GM12878 (cell line): ENCODE results near the gene GPI. TPM values are rescaled to one million over a fixed set of nuclear protein-coding genes. Genes with fewer than 3 reads are reported as not detected.

Experiments
- ATAC-seq: fragments of 200-7000 bp; cut with Tn5 transposase; 3 replicates; pipeline ENCODE4 v1.9.1; 2020; ENCODE audit warnings: mild to moderate bottlenecking, moderate library complexity
- BruUV-seq: library from RNA; stranded (reverse); fragments of 400-500 nt; replicated peaks from 2 replicates; lab custom pipeline; 2021; lab: Mats Ljungman, UMichigan
- CTCF ChIA-PET: fragments of 300-600 bp; sonication (Branson Sonifier 250); formaldehyde crosslinking; extraction: SDS; loops from one replicate; lab custom pipeline; 2021; ENCODE audit warnings: inconsistent platforms; lab: Yijun Ruan, JAX
- POLR2A ChIA-PET: fragments of 350-600 bp; formaldehyde crosslinking; extraction: SDS; loops from one replicate; lab custom pipeline; 2021; ENCODE audit warnings: inconsistent platforms; lab: Charles Lee
- RAD21 ChIA-PET: fragments of 300-600 bp; sonication (Branson Sonifier 250); formaldehyde crosslinking; loops from one replicate; lab custom pipeline; 2023; ENCODE audit warnings: antibody characterized with exemption; ENCODE audit not compliant: unreplicated experiment; lab: Charles Lee
- SMC1A ChIA-PET: fragments of 300-600 bp; sonication (Branson Sonifier 250); formaldehyde crosslinking; loops from one replicate; lab custom pipeline; 2023; ENCODE audit not compliant: unreplicated experiment, uncharacterized antibody; lab: Charles Lee
- DNase-seq: peaks from one replicate; pipeline ENCODE4 v3.0.0-alpha.2; 2011; ENCODE audit warnings: low read depth, low spot score
- FAIRE-seq: peaks from 3 replicates; lab custom pipeline; 2011; peaks lifted over from hg19 to GRCh38; lab: Jason Lieb, UNC
- H2AFZ ChIP-seq: 2 replicates; pipeline ENCODE4 v1.6.0; 2011; ENCODE audit warnings: low read depth, low read length, control low read depth; ENCODE audit not compliant: control insufficient read depth
- H3K27ac ChIP-seq: 2 replicates; pipeline ENCODE4 v1.5.1; 2011; ENCODE audit warnings: control low read depth; ENCODE audit not compliant: control insufficient read depth, insufficient read depth
- H3K27me3 ChIP-seq, 2 experiments: replicated peaks in 1 of 2; 2 replicates each; pipeline versions ENCODE4 v1.6.0 to v1.6.1; 2011; ENCODE audit warnings: low read length in 1 of 2; ENCODE audit not compliant: control insufficient read depth in 2 of 2, insufficient read depth in 2 of 2
- H3K36me3 ChIP-seq, 2 experiments: 2 replicates each; pipeline ENCODE4 v1.5.1; 2011; ENCODE audit warnings: low read length in 1 of 2; ENCODE audit not compliant: control insufficient read depth in 2 of 2, insufficient read depth in 2 of 2
- H3K4me1 ChIP-seq: 2 replicates; pipeline ENCODE4 v1.6.1; 2011; ENCODE audit warnings: mild to moderate bottlenecking, low read length, moderate library complexity, mixed read lengths; ENCODE audit not compliant: control insufficient read depth, insufficient read depth
- H3K4me2 ChIP-seq: 2 replicates; pipeline ENCODE4 v1.6.0; 2011; ENCODE audit warnings: control low read depth; ENCODE audit not compliant: control insufficient read depth, insufficient read depth
- H3K4me3 ChIP-seq: fragments of 200-600 bp; sonication (generic); 2 replicates; pipeline ENCODE4 v1.5.1; 2016
- H3K79me2 ChIP-seq: 2 replicates; pipeline ENCODE4 v1.6.0; 2011; ENCODE audit warnings: low read length; ENCODE audit not compliant: control insufficient read depth, insufficient read depth
- H3K9ac ChIP-seq: 2 replicates; pipeline ENCODE4 v1.8.0; 2011; ENCODE audit warnings: low read length, control low read depth, mixed read lengths; ENCODE audit not compliant: control insufficient read depth, insufficient read depth
- H3K9me3 ChIP-seq: replicated peaks from 3 replicates; pipeline ENCODE4 v1.5.1; 2011; ENCODE audit warnings: mild to moderate bottlenecking, low read length; ENCODE audit not compliant: control insufficient read depth, insufficient read depth
- H4K20me1 ChIP-seq: 2 replicates; pipeline ENCODE4 v1.6.0; 2011; ENCODE audit not compliant: control insufficient read depth, insufficient read depth
- ATF3 ChIP-seq: IDR thresholded peaks from 2 replicates; pipeline ENCODE4 v1.6.1; 2011; ENCODE audit warnings: low read depth, mild to moderate bottlenecking, low read length, moderate library complexity, borderline replicate concordance; ENCODE audit errors: extremely low read depth
- CBX3 ChIP-seq: fragments of 200-600 bp; sonication (generic); IDR thresholded peaks from 2 replicates; pipeline ENCODE4 v1.6.1; 2016; ENCODE audit warnings: low read depth, borderline replicate concordance
- CHD4 ChIP-seq: fragments of 200-600 bp; sonication (generic); IDR thresholded peaks from 2 replicates; pipeline ENCODE4 v1.6.1; 2016; ENCODE audit warnings: mild to moderate bottlenecking
- E2F4 ChIP-seq: IDR thresholded peaks from 2 replicates; pipeline ENCODE4 v1.6.1; 2012; ENCODE audit warnings: low read depth, low read length, improper control_type of control experiment
- FOXK2 ChIP-seq: fragments of 450-650 bp; IDR thresholded peaks from 2 replicates; pipeline ENCODE4 v1.6.1; 2017; ENCODE audit warnings: mild to moderate bottlenecking, moderate library complexity
- LARP7 ChIP-seq: fragments of 450-650 bp; IDR thresholded peaks from 2 replicates; pipeline ENCODE4 v1.6.1; 2017; ENCODE audit warnings: mild to moderate bottlenecking
- NKRF ChIP-seq: fragments of 450-650 bp; conservative IDR thresholded peaks from 2 replicates; pipeline ENCODE4 v1.6.1; 2017; ENCODE audit warnings: mild to moderate bottlenecking, moderate library complexity
- PAX8 ChIP-seq: fragments of 450-650 bp; IDR thresholded peaks from 2 replicates; pipeline ENCODE4 v1.6.1; 2017; ENCODE audit warnings: mild to moderate bottlenecking, moderate library complexity
- SMAD5 ChIP-seq: IDR thresholded peaks from 2 replicates; pipeline ENCODE4 v1.6.1; 2016; ENCODE audit warnings: antibody characterized with exemption, low read depth
- STAT1 ChIP-seq: fragments of 450-650 bp; conservative IDR thresholded peaks from 2 replicates; pipeline ENCODE4 v1.6.1; 2014; ENCODE audit warnings: antibody characterized with exemption, mild to moderate bottlenecking
- ZNF207 ChIP-seq: fragments of 450-650 bp; IDR thresholded peaks from 2 replicates; pipeline ENCODE4 v1.6.1; 2014; ENCODE audit warnings: antibody characterized with exemption, mild to moderate bottlenecking, borderline replicate concordance
- ZNF274 ChIP-seq: IDR thresholded peaks from one replicate; pipeline ENCODE4 v1.8.0; 2011; ENCODE audit not compliant: insufficient read length, insufficient read depth
- WGBS: methylation state at CpG from one replicate; pipeline ENCODE4 v1.1.6; 2016; ENCODE audit warnings: low lambda C conversion rate; ENCODE audit not compliant: insufficient replicate concordance, insufficient coverage; ENCODE audit errors: missing lambda C conversion rate; 5-methylcytosine and 5-hydroxymethylcytosine counted together
- in situ Hi-C: fragments of 300-500 bp; cut with MboI; formaldehyde crosslinking; loops from 9 replicates; pipeline ENCODE4 v1.14.3; 2018; ENCODE audit warnings: mixed read lengths
- intact Hi-C: fragments of 100-400 bp; cut with micrococcal nuclease; formaldehyde crosslinking; loops from one replicate; pipeline ENCODE4 v1.14.2; 2022; ENCODE audit not compliant: unreplicated experiment
- polyA plus RNA-seq, 11 experiments: library from polyadenylated mRNA; depleted of rRNA in 4 of 11; unstranded in 6 of 11; stranded (reverse) in 5 of 11; fragments of >200 nt; fragmentation: Nextera tagmentation in 4 of 11; fragmentation: Illumina TruSeq in 1 of 11; extraction: Ambion mirVana in 4 of 11; extraction: Trizol in 1 of 11; gene quantifications; 1 replicate in 1 of 11; 2 replicates in 10 of 11; pipeline versions ENCODE4 v1.2.1 to v1.2.3, GENCODE V29; 2011 to 2016; ENCODE audit warnings: inconsistent platforms in 2 of 11, missing spikeins in 2 of 11, low read depth in 1 of 11
- total RNA-seq, 4 experiments: library from RNA; depleted of rRNA in 3 of 4; stranded (reverse); fragments of >200 nt in 3 of 4; fragmentation: Illumina TruSeq in 1 of 4; extraction: Trizol in 1 of 4; gene quantifications; 2 replicates each; pipeline versions ENCODE4 v1.2.1 to v1.2.3, GENCODE V29; 2013 to 2021

Gene GPI
- total and polyA plus RNA-seq, 10 of the 15 experiments (the other 5 are each of a cell fraction or from before 2014, with no cell fraction given): 124 to 400 (median 190) TPM

GRCh38 chr19:34436716-34437115 is 71.7 kb downstream of the GPI start:
- Histone ChIP-seq H3K27me3 (no peaks in the 10 kb centered on the region), H3K9ac (no peak overlapping the region), H3K79me2 (peaks cover 22% of the 10 kb centered on the region), H4K20me1 (no peaks in the 10 kb centered on the region), H3K4me1 (no peaks in the 10 kb centered on the region), H2AFZ (no peak overlapping the region), H3K9me3 (no peaks in the 10 kb centered on the region), H3K27ac (no peak overlapping the region), H3K4me2 (no peak overlapping the region), H3K4me3 (no peak overlapping the region), H3K36me3 (peaks cover 5 to 27% of the 10 kb centered on the region in 2 experiments)
- ChIA-PET POLR2A (no interaction called here), SMC1A (no interaction called here), CTCF (no interaction called here), RAD21 (no interaction called here)
- no peak for DNase-seq
- in situ Hi-C loops: no loop called here
- 97% methylated on average over 3 of the region's 3 CpGs for WGBS
- no peak for ATAC-seq
- intact Hi-C loops: no loop called here
- FAIRE-seq: no peak
- no peak for TF ChIP-seq CBX3
- TF ChIP-seq ZNF207: no peak
- no peak for TF ChIP-seq E2F4
- TF ChIP-seq FOXK2: no peak
- no TSS peak for BruUV-seq

GRCh38 chr19:34448191-34448590 is 83.2 kb downstream of the GPI start:
- Histone ChIP-seq H3K9me3 (no peaks in the 10 kb centered on the region), H3K9ac (no peak overlapping the region), H3K27ac (no peak overlapping the region)
- DNase-seq: no peak
- TF ChIP-seq PAX8 (no peak), CHD4 (no peak), LARP7 (no peak), STAT1 (no peak), ZNF274 (no peak), SMAD5 (no peak), NKRF (no peak), ATF3 (no peak)
- TF ChIP-seq, all 136 proteins: peak for 0
- Histone ChIP-seq H3K79me2 (no peaks in the 10 kb centered on the region), H3K4me2 (no peak overlapping the region), H3K4me1 (no peaks in the 10 kb centered on the region), H4K20me1 (no peaks in the 10 kb centered on the region), H3K27me3 (no peaks in the 10 kb centered on the region), H3K4me3 (no peak overlapping the region), H2AFZ (no peak overlapping the region), H3K36me3 (peaks cover 2 to 50% of the 10 kb centered on the region in 2 experiments)
- in situ Hi-C loops (no loop called here), intact Hi-C loops (no loop called here)
- FAIRE-seq (no peak), ATAC-seq (no peak)
- SMC1A ChIA-PET: no interaction called here
- no TSS peak for BruUV-seq
- WGBS: 100% methylated on average over 3 of the region's 3 CpGs
- POLR2A ChIA-PET: interaction anchor here (0.7 kb wide), 1 partner anchor 235 kb away, joined by 3 read pairs; no protein-coding TSS in a partner anchor
- RAD21 ChIA-PET: no interaction called here
- CTCF ChIA-PET: no interaction called here
